Kidney tubule cell (primary cell): ENCODE data around the gene MEIS1.

Source experiments
- DNase-seq: peaks from one replicate; pipeline ENCODE4 v3.0.0-alpha.2; 2018; ENCODE audit warnings: low spot score

MEIS1 gene

GRCh38 chr2:66580166-66581049 lies 145.5 kb downstream of the MEIS1 start:
- no peak for DNase-seq

GRCh38 chr2:66581339-66582103 lies 146.6 kb downstream of the MEIS1 start:
- DNase-seq, result no peak

GRCh38 chr2:66582104-66582986 lies 147.4 kb downstream of the MEIS1 start:
- no peak for DNase-seq

- no peak for DNase-seq
Observed at GRCh38 chr2:66582987-66583880, 148.3 kb downstream of the MEIS1 start.

- DNase-seq, result no peak
Observed at GRCh38 chr2:66583881-66584280, 149.0 kb downstream of the MEIS1 start.

- DNase-seq, result no peak
Observed at GRCh38 chr2:66585587-66585986, 150.7 kb downstream of the MEIS1 start.

- DNase-seq, result peak; percentile 42
Observed at GRCh38 chr2:66587216-66587615, 152.3 kb downstream of the MEIS1 start.

GRCh38 chr2:66594001-66594400 lies 159.1 kb downstream of the MEIS1 start:
- no peak for DNase-seq

GRCh38 chr2:66595556-66595955 lies 160.6 kb downstream of the MEIS1 start:
- DNase-seq, result no peak

GRCh38 chr2:66596256-66596655 lies 161.3 kb downstream of the MEIS1 start:
- DNase-seq, result no peak

- DNase-seq, result no peak
Observed at GRCh38 chr2:66601624-66602023, 166.7 kb downstream of the MEIS1 start.

- no peak for DNase-seq
Observed at GRCh38 chr2:66602341-66602740, 167.4 kb downstream of the MEIS1 start.

- no peak for DNase-seq
Observed at GRCh38 chr2:66604326-66604725, 169.4 kb downstream of the MEIS1 start.

- no peak for DNase-seq
Observed at GRCh38 chr2:66604976-66605375, 170.1 kb downstream of the MEIS1 start.

GRCh38 chr2:66607152-66607551 lies 172.2 kb downstream of the MEIS1 start:
- DNase-seq, result no peak
